CD4-positive, alpha-beta T cell (primary cell): ENCODE measurements around the gene ZFYVE21. TPM values are rescaled to one million over a fixed set of nuclear protein-coding genes. Genes with fewer than 3 reads are reported as not detected.
A peak's percentile ranks its signal among the peaks of the same experiment; 100 is the strongest.

Source experiments
- ATAC-seq: fragments of 200-7000 bp; cut with Tn5 transposase; one replicate; pipeline ENCODE4 v1.10.0; 2022; ENCODE audit warnings: mild to moderate bottlenecking; ENCODE audit not compliant: poor library complexity
- CTCF ChIA-PET: fragments of 350-600 bp; sonication (Branson Sonifier 250); formaldehyde crosslinking; loops from one replicate; lab custom pipeline; 2021; ENCODE audit warnings: antibody characterized with exemption, inconsistent platforms; lab: Charles Lee
- POLR2A ChIA-PET: fragments of 350-600 bp; sonication (Branson Sonifier 250); formaldehyde crosslinking; loops from one replicate; lab custom pipeline; 2021; ENCODE audit warnings: antibody characterized with exemption, inconsistent platforms; lab: Charles Lee
- DNase-seq, 14 experiments: peaks; one replicate each; pipeline ENCODE4 v3.0.0-alpha.2; 2013 to 2020; ENCODE audit warnings: mixed read lengths in 2 of 14
- H3K27ac ChIP-seq, 2 donors: one replicate each; pipeline versions ENCODE4 v1.5.1 to v1.7.0; 2013; ENCODE audit warnings: low read length in 2 of 2, low read depth in 1 of 2, mild to moderate bottlenecking in 1 of 2
- H3K27me3 ChIP-seq, 2 experiments: 1 replicate in 1 of 2; 2 replicates in 1 of 2; pipeline versions ENCODE4 v1.6.1 to v1.7.0; 2013; ENCODE audit warnings: low read length in 2 of 2, control low read depth in 1 of 2, mild to moderate bottlenecking in 1 of 2, moderate library complexity in 1 of 2; ENCODE audit not compliant: insufficient read depth in 2 of 2, control insufficient read depth in 1 of 2
- H3K36me3 ChIP-seq: one replicate; pipeline ENCODE4 v1.6.1; 2013; ENCODE audit warnings: low read length, control low read depth; ENCODE audit not compliant: insufficient read depth
- H3K4me1 ChIP-seq: one replicate; pipeline ENCODE4 v1.6.1; 2013; ENCODE audit warnings: low read length, control low read depth; ENCODE audit not compliant: insufficient read depth
- H3K4me3 ChIP-seq: one replicate; pipeline ENCODE4 v1.5.1; 2013; ENCODE audit warnings: mild to moderate bottlenecking, low read length, moderate library complexity
- H3K9me3 ChIP-seq, 2 experiments: 1 replicate in 1 of 2; 2 replicates in 1 of 2; pipeline versions ENCODE4 v1.6.1 to v1.7.0; 2013; ENCODE audit warnings: low read length in 2 of 2, mild to moderate bottlenecking in 2 of 2, control low read depth in 1 of 2, moderate library complexity in 1 of 2; ENCODE audit not compliant: control insufficient read depth in 1 of 2, insufficient read depth in 1 of 2
- H3K27ac Mint-ChIP-seq: one replicate; pipeline ENCODE4 v1.8.0; 2020; ENCODE audit warnings: mixed read lengths
- H3K27me3 Mint-ChIP-seq: one replicate; pipeline ENCODE4 v1.8.0; 2021; ENCODE audit warnings: mixed read lengths
- H3K36me3 Mint-ChIP-seq: one replicate; pipeline ENCODE4 v1.8.0; 2021; ENCODE audit warnings: low read depth, mixed read lengths
- H3K4me1 Mint-ChIP-seq: one replicate; pipeline ENCODE4 v1.8.0; 2021; ENCODE audit warnings: low read depth, mixed read lengths
- H3K4me3 Mint-ChIP-seq: one replicate; pipeline ENCODE4 v1.8.0; 2020; ENCODE audit warnings: mild to moderate bottlenecking, mixed read lengths
- H3K9me3 Mint-ChIP-seq: one replicate; pipeline ENCODE4 v1.8.0; 2020; ENCODE audit warnings: mixed read lengths
- intact Hi-C, 2 experiments: fragments of 100-400 bp; cut with DNase I in 1 of 2; cut with micrococcal nuclease in 1 of 2; formaldehyde crosslinking; loops; one replicate each; pipeline versions ENCODE4 v1.15.1 to v1.9.0; 2023 to 2025; cut with DNase I, micrococcal nuclease
- total RNA-seq, 174 experiments: library from RNA in 2 of 174; stranded (reverse) in 2 of 174; gene quantifications; one replicate each; pipeline ENCODE4 v1.2.3 and lab custom pipeline; 2021 to 2026
- TF ChIP-seq, protein P1 (sequence below): fragments of 200-600 bp; IDR thresholded peaks from one replicate; pipeline ENCODE4 v1.8.0; 2022; ENCODE audit warnings: antibody characterized with exemption, mild to moderate bottlenecking

Gene ZFYVE21
- total RNA-seq, 2 experiments from 2014 or later = 2.6 to 3.0 TPM

GRCh38 chr14:103714063-103714724 is 1.4 kb upstream of the ZFYVE21 start:
- POLR2A ChIA-PET = no interaction called here
- no peak for ATAC-seq
- no peak overlapping the region for H3K27ac Mint-ChIP-seq

GRCh38 chr14:103716091-103716801 is 636 bp downstream of the ZFYVE21 start:
- H3K36me3 ChIP-seq = no peaks in the 10 kb centered on the region
- ATAC-seq (no peak), DNase-seq (peak in 7 of 14 experiments; percentile 7 to 50 (median 13))
- intact Hi-C loops = loop anchor here in 1 of 2 experiments (2.0 to 10.0 kb wide), 4 partner anchors 131 to 1039 kb away; partner anchors contain the start of genes BAG5, COA8, PPP1R13B and SIVA1
- no peak overlapping the region for H3K27ac ChIP-seq
- ChIA-PET CTCF (no interaction called here), POLR2A (interaction anchor here (0.6 to 1.6 kb wide), 12 partner anchors 10 to 331 kb away, joined by 3 to 6 read pairs (median 3); partner anchors contain the start of genes BAG5 and MARK3)
- no peaks in the 10 kb centered on the region for H3K27me3 ChIP-seq
- H3K4me3 ChIP-seq = peak overlapping the region; percentile 50
- no peaks in the 10 kb centered on the region for H3K9me3 ChIP-seq
- TF ChIP-seq, protein P1, sequence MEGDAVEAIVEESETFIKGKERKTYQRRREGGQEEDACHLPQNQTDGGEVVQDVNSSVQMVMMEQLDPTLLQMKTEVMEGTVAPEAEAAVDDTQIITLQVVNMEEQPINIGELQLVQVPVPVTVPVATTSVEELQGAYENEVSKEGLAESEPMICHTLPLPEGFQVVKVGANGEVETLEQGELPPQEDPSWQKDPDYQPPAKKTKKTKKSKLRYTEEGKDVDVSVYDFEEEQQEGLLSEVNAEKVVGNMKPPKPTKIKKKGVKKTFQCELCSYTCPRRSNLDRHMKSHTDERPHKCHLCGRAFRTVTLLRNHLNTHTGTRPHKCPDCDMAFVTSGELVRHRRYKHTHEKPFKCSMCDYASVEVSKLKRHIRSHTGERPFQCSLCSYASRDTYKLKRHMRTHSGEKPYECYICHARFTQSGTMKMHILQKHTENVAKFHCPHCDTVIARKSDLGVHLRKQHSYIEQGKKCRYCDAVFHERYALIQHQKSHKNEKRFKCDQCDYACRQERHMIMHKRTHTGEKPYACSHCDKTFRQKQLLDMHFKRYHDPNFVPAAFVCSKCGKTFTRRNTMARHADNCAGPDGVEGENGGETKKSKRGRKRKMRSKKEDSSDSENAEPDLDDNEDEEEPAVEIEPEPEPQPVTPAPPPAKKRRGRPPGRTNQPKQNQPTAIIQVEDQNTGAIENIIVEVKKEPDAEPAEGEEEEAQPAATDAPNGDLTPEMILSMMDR = no peak
- Mint-ChIP-seq H3K27me3 (no peaks in the 10 kb centered on the region), H3K36me3 (peaks cover 5% of the 10 kb centered on the region), H3K9me3 (no peaks in the 10 kb centered on the region), H3K4me1 (peaks cover 46% of the 10 kb centered on the region), H3K27ac (peak overlapping the region; percentile 53), H3K4me3 (peak overlapping the region; percentile 87)
- H3K4me1 ChIP-seq = peaks cover 39% of the 10 kb centered on the region

More at GRCh38 chr14:103714063-103714724, 1.4 kb upstream of the ZFYVE21 start:
- TF ChIP-seq, protein P1 = no peak
- H3K9me3 Mint-ChIP-seq = no peaks in the 10 kb centered on the region
- H3K36me3 Mint-ChIP-seq = peaks cover 5% of the 10 kb centered on the region
- no peaks in the 10 kb centered on the region for H3K27me3 ChIP-seq
- intact Hi-C loops = loop anchor here in 1 of 2 experiments (2.0 to 10.0 kb wide), 3 partner anchors 85 to 1041 kb away; partner anchors contain the start of genes KLC1 and SIVA1
- no peaks in the 10 kb centered on the region for H3K36me3 ChIP-seq
- CTCF ChIA-PET = no interaction called here
- peak overlapping the region; percentile 70 for H3K4me3 Mint-ChIP-seq
- DNase-seq = no peak
- no peaks in the 10 kb centered on the region for H3K27me3 Mint-ChIP-seq
- peak overlapping the region; percentile 51 for H3K4me3 ChIP-seq
- H3K9me3 ChIP-seq = no peaks in the 10 kb centered on the region
- H3K4me1 ChIP-seq = peaks cover 31% of the 10 kb centered on the region
- H3K4me1 Mint-ChIP-seq = peaks cover 33% of the 10 kb centered on the region
- no peak overlapping the region for H3K27ac ChIP-seq

DNA sequence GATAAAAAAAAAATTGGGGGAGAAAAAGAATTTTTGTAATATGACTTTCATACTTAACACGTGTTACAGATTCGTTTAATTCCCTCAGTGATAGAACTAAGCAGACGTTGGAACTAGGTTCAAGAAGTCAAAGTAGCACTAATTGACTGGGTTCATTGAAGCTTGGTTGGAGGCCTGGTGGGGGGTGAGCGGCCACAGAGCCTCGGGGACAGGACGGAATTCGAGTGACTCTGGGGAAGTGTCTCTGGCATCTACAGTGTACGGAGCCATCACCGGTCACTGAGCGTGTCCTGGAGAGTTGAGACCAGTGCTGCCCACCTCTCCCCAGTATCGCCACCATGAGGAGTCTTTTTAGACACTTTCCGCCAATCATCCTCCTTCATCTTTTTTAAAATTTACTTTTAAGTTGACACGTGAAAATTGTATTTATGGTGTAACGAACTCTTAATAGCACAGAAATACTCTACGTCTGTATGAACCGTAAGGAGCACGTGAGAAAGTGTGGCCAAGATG is 1.3 kb downstream of the ZFYVE21 start:
- peaks cover 46% of the 10 kb centered on the region for H3K4me1 Mint-ChIP-seq
- H3K36me3 ChIP-seq = no peaks in the 10 kb centered on the region
- intact Hi-C loops = loop anchor here in 1 of 2 experiments (2.0 to 10.0 kb wide), 4 partner anchors 130 to 1038 kb away; partner anchors contain the start of genes BAG5, COA8, PPP1R13B and SIVA1
- no peak overlapping the region for H3K27ac ChIP-seq
- H3K4me3 Mint-ChIP-seq = peak overlapping the region; percentile 87
- H3K9me3 Mint-ChIP-seq = no peaks in the 10 kb centered on the region
- TF ChIP-seq, protein P1 = no peak
- CTCF ChIA-PET = no interaction called here
- H3K27ac Mint-ChIP-seq = peak overlapping the region; percentile 53
- H3K9me3 ChIP-seq = no peaks in the 10 kb centered on the region
- H3K27me3 Mint-ChIP-seq = no peaks in the 10 kb centered on the region
- H3K27me3 ChIP-seq = no peaks in the 10 kb centered on the region
- peaks cover 5% of the 10 kb centered on the region for H3K36me3 Mint-ChIP-seq
- POLR2A ChIA-PET = no interaction called here
- H3K4me1 ChIP-seq = peaks cover 35% of the 10 kb centered on the region
- ATAC-seq (no peak), DNase-seq (no peak)
- H3K4me3 ChIP-seq = peak overlapping the region; percentile 41
